MV-4-11 (cell line): ENCODE measurements around the gene DCLRE1C.
A peak's percentile ranks its signal among the peaks of the same experiment; 100 is the strongest.
"Not testable (repeated sequence)": the region's sequence is repeated elsewhere in the genome, so short reads cannot be mapped to it uniquely, and the experiment has no call there.

ENCODE experiments used
- DNase-seq: peaks from one replicate; lab custom pipeline; 2025; lab: John Stamatoyannopoulos, UW

The DCLRE1C gene

GRCh38 chr10:14954001-14954770, at the start of gene DCLRE1C:
Gene DCLRE1C (minus strand): TSS chr10:14954096. CDS start chr10:14954010, 86 bp downstream.
- DNase-seq, result peak; percentile 95

- DNase-seq, result no peak
Observed at GRCh38 chr10:14995964-14996565, 42.2 kb upstream of the DCLRE1C start.

- DNase-seq, result not testable (repeated sequence)
Observed at GRCh38 chr10:14993500-14994455, 39.9 kb upstream of the DCLRE1C start.

- not testable (repeated sequence) for DNase-seq
Observed at GRCh38 chr10:14992336-14992735, 38.4 kb upstream of the DCLRE1C start.

GRCh38 chr10:14991035-14991749, 37.3 kb upstream of the DCLRE1C start:
- not testable (repeated sequence) for DNase-seq

GRCh38 chr10:14989552-14989951, 35.7 kb upstream of the DCLRE1C start:
- not testable (repeated sequence) for DNase-seq

- no peak for DNase-seq
Observed at GRCh38 chr10:14982744-14983143, 28.8 kb upstream of the DCLRE1C start.

GRCh38 chr10:14975672-14976273, 21.9 kb upstream of the DCLRE1C start:
- DNase-seq, result no peak

GRCh38 chr10:14974153-14974998, 20.5 kb upstream of the DCLRE1C start:
- DNase-seq, result not testable (repeated sequence)

GRCh38 chr10:14971867-14972448, 18.1 kb upstream of the DCLRE1C start:
- peak; percentile 33 for DNase-seq

GRCh38 chr10:14967897-14968296, 14.0 kb upstream of the DCLRE1C start:
- DNase-seq, result no peak

- peak; percentile 89 for DNase-seq
Observed at GRCh38 chr10:14959221-14960057, 5.5 kb upstream of the DCLRE1C start, which contains the start of gene MEIG1. Gene MEIG1 (plus strand): TSS chr10:14959388. CDS start chr10:14966469, 7,081 bp downstream.

- no peak for DNase-seq
Observed at GRCh38 chr10:14958872-14959220, 5.0 kb upstream of the DCLRE1C start.

GRCh38 chr10:14954934-14955333, 1.0 kb upstream of the DCLRE1C start:
- no peak for DNase-seq

GRCh38 chr10:14953424-14954000, 384 bp downstream of the DCLRE1C start:
- DNase-seq, result peak; percentile 88

- peak; percentile 33 for DNase-seq
Observed at GRCh38 chr10:14952851-14953423, 959 bp downstream of the DCLRE1C start.

GRCh38 chr10:14949291-14949690, 4.6 kb downstream of the DCLRE1C start:
- peak; percentile 47 for DNase-seq

GRCh38 chr10:14947268-14947667, 6.6 kb downstream of the DCLRE1C start:
- DNase-seq, result no peak
